Loucy (cell line): Measurements from ENCODE around the gene FAM229A.

Experiments
- H2AFZ ChIP-seq: fragments of 200-600 bp; sonication (generic); 2 replicates; pipeline ENCODE4 v1.6.0; 2016; ENCODE audit warnings: antibody characterized with exemption, mild to moderate bottlenecking, low read length, moderate library complexity
- H3F3A ChIP-seq: fragments of 200-600 bp; 2 replicates; pipeline ENCODE4 v1.6.0; 2016; ENCODE audit warnings: antibody characterized with exemption, low read depth, mild to moderate bottlenecking
- H3K27me3 ChIP-seq: fragments of 200-600 bp; sonication (generic); 2 replicates; pipeline ENCODE4 v1.6.1; 2014; ENCODE audit warnings: low read length, mild to moderate bottlenecking; ENCODE audit not compliant: insufficient read depth, poor library complexity, severe bottlenecking
- H3K36me3 ChIP-seq: fragments of 200-600 bp; sonication (generic); 2 replicates; pipeline ENCODE4 v1.6.1; 2016; ENCODE audit warnings: low read length; ENCODE audit not compliant: insufficient read depth
- H3K4me1 ChIP-seq: fragments of 200-600 bp; sonication (generic); 2 replicates; pipeline ENCODE4 v1.5.1; 2014; ENCODE audit warnings: low read length, mild to moderate bottlenecking; ENCODE audit not compliant: insufficient read depth, poor library complexity, severe bottlenecking
- H3K4me2 ChIP-seq: fragments of 200-600 bp; sonication (generic); 2 replicates; pipeline ENCODE4 v1.6.0; 2014; ENCODE audit warnings: antibody characterized with exemption, low read length, low read depth, mild to moderate bottlenecking; ENCODE audit not compliant: poor library complexity, severe bottlenecking
- H3K4me3 ChIP-seq: fragments of 200-600 bp; sonication (generic); 2 replicates; pipeline ENCODE4 v1.5.1; 2014; ENCODE audit warnings: low read length, mild to moderate bottlenecking, mixed read lengths; ENCODE audit not compliant: poor library complexity, severe bottlenecking
- H3K79me2 ChIP-seq: fragments of 200-600 bp; sonication (generic); 2 replicates; pipeline ENCODE4 v1.6.1; 2014; ENCODE audit warnings: low read length; ENCODE audit not compliant: insufficient read depth
- H3K9ac ChIP-seq: fragments of 200-600 bp; sonication (generic); 2 replicates; pipeline ENCODE4 v1.6.0; 2014; ENCODE audit warnings: mild to moderate bottlenecking, low read depth, low read length, moderate library complexity; ENCODE audit not compliant: poor library complexity, severe bottlenecking
- H3K9me2 ChIP-seq: fragments of 200-600 bp; sonication (generic); replicated peaks from 2 replicates; pipeline ENCODE4 v1.6.1; 2016; ENCODE audit warnings: low read depth, low read length, mixed read lengths
- H3K9me3 ChIP-seq: fragments of 200-600 bp; sonication (generic); 2 replicates; pipeline ENCODE4 v1.6.1; 2014; ENCODE audit warnings: mild to moderate bottlenecking, antibody characterized with exemption, low read length, low read depth; ENCODE audit not compliant: insufficient read depth
- H4K20me1 ChIP-seq: fragments of 200-600 bp; sonication (generic); 2 replicates; pipeline ENCODE4 v1.6.0; 2014; ENCODE audit warnings: antibody characterized with exemption, low read length, mild to moderate bottlenecking; ENCODE audit not compliant: insufficient read depth, poor library complexity, severe bottlenecking
- EZH2phosphoT487 ChIP-seq: fragments of 200-600 bp; IDR thresholded peaks from 2 replicates; pipeline ENCODE4 v1.6.1; 2018; ENCODE audit warnings: antibody characterized with exemption, mild to moderate bottlenecking, moderate library complexity, borderline replicate concordance
- TF ChIP-seq, protein P1 (sequence below): fragments of 200-600 bp; sonication (generic); conservative IDR thresholded peaks from 2 replicates; pipeline ENCODE4 v1.5.1; 2014; ENCODE audit warnings: mild to moderate bottlenecking, antibody characterized with exemption, low read length

FAM229A gene

GRCh38 chr1:32392325-32392724, 30.0 kb upstream of the FAM229A start:
- Histone ChIP-seq H3K4me2 (peak overlapping the region; percentile 94), H3K36me3 (no peaks in the 10 kb centered on the region; the same call in 1 of the 2 replicates)

GRCh38 chr1:32390904-32391870, 28.9 kb upstream of the FAM229A start:
- no peak overlapping the region for H3K4me3 ChIP-seq
- H2AFZ ChIP-seq = no peak overlapping the region
- H3F3A ChIP-seq = no peaks in the 10 kb centered on the region
- H3K9me3 ChIP-seq = no peaks in the 10 kb centered on the region
- TF ChIP-seq EZH2phosphoT487 = no peak
- TF ChIP-seq, protein P1, sequence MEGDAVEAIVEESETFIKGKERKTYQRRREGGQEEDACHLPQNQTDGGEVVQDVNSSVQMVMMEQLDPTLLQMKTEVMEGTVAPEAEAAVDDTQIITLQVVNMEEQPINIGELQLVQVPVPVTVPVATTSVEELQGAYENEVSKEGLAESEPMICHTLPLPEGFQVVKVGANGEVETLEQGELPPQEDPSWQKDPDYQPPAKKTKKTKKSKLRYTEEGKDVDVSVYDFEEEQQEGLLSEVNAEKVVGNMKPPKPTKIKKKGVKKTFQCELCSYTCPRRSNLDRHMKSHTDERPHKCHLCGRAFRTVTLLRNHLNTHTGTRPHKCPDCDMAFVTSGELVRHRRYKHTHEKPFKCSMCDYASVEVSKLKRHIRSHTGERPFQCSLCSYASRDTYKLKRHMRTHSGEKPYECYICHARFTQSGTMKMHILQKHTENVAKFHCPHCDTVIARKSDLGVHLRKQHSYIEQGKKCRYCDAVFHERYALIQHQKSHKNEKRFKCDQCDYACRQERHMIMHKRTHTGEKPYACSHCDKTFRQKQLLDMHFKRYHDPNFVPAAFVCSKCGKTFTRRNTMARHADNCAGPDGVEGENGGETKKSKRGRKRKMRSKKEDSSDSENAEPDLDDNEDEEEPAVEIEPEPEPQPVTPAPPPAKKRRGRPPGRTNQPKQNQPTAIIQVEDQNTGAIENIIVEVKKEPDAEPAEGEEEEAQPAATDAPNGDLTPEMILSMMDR = no peak
- peaks cover 10% of the 10 kb centered on the region for H4K20me1 ChIP-seq
- no peaks in the 10 kb centered on the region for H3K9me2 ChIP-seq
- H3K79me2 ChIP-seq = peaks cover 39% of the 10 kb centered on the region
- H3K27me3 ChIP-seq = no peaks in the 10 kb centered on the region
- peak overlapping the region; percentile 94 for H3K4me2 ChIP-seq
- peaks cover 21% of the 10 kb centered on the region for H3K4me1 ChIP-seq
- H3K36me3 ChIP-seq = peaks cover 9% of the 10 kb centered on the region; the same call in 1 of the 2 replicates
- H3K9ac ChIP-seq = no peak overlapping the region

More at GRCh38 chr1:32392325-32392724, 30.0 kb upstream of the FAM229A start:
- no peaks in the 10 kb centered on the region for H3F3A ChIP-seq
- peak overlapping the region; percentile 91 for H3K4me3 ChIP-seq
- H3K9ac ChIP-seq = no peak overlapping the region
- H2AFZ ChIP-seq = no peak overlapping the region
- TF ChIP-seq, protein P1 = no peak
- TF ChIP-seq EZH2phosphoT487 = no peak
- H3K79me2 ChIP-seq = peaks cover 39% of the 10 kb centered on the region
- H3K4me1 ChIP-seq = peaks cover 21% of the 10 kb centered on the region
- H3K9me2 ChIP-seq = no peaks in the 10 kb centered on the region
- peaks cover 10% of the 10 kb centered on the region for H4K20me1 ChIP-seq
- no peaks in the 10 kb centered on the region for H3K9me3 ChIP-seq
- H3K27me3 ChIP-seq = no peaks in the 10 kb centered on the region

DNA sequence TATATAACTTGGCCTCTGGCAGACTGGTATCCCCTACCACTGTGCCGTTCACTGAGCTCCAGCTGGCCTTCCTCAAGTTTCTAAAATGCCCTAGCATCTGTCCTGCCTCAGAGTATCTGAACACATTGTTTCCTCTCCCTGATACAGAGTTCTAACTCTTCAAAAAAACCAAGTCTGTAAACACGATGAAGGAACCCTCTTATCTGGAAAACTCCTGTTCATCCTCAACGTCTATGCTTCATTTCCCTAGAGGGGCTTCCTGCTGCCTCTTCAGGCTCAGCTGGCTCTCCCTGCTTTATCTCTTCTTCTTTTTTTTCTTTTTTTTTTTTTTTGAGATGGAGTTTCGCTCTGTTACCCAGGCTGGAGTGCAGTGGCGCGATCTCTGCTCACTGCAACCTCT, 26.4 kb upstream of the FAM229A start:
- Histone ChIP-seq H3K79me2 (peaks cover 34% of the 10 kb centered on the region), H3K36me3 (peaks cover 21% of the 10 kb centered on the region; the same call in 1 of the 2 replicates), H3K9ac (no peak overlapping the region), H3K9me3 (no peaks in the 10 kb centered on the region), H3K4me3 (no peak overlapping the region), H3K4me2 (no peak overlapping the region), H3F3A (no peaks in the 10 kb centered on the region), H3K27me3 (no peaks in the 10 kb centered on the region), H4K20me1 (peaks cover 8% of the 10 kb centered on the region), H3K4me1 (peaks cover 19% of the 10 kb centered on the region), H3K9me2 (no peaks in the 10 kb centered on the region), H2AFZ (no peak overlapping the region)
- no peak for TF ChIP-seq EZH2phosphoT487
- TF ChIP-seq, protein P1 = no peak
